ENCODE data around the gene ATL1.
"Not testable (repeated sequence)": the region's sequence is repeated elsewhere in the genome, so short reads cannot be mapped to it uniquely, and the experiment has no call there.

Gene ATL1

DNA sequence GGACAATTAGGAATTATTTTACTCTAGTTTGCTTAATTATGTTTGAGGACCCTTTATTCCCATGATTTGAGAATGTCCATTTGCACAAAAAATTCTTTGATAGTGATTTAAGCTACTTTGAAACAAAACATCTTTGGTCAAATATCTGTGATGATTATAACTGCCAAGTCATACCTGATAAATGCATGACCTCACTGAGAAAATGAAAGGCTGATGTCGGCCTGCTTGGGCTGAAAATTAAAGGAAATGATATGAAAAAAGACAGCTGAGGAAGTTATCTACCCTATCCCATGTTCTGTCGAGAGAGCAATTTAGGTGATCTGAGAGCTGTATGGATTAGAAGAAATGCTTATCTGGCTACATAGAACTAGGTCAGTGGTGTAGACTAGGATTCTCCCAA lies 43.6 kb downstream of the ATL1 start:
- DNase-seq (ENCODE audit: low spot score): no peak

DNA sequence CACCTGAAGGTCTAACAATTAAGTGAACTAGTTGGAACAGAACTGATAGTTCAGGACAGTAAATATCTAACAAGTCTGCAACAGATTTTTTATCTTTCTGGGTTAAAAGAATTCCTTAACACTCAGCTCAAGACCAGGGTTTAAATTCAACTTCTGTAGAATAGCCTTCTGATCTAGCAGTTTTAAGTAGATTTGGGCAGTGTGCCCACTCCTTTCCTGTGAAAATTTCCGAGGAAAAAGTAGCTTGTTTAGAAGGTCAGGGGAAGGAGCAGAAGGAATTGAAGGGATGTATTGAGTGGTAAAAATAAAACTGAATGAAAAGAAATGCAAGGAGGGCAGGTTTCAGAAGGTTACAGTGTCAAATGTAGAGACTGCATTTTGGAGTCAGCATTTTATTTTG lies 45.8 kb downstream of the ATL1 start:
- no peak for DNase-seq (ENCODE audit: low spot score)

DNA sequence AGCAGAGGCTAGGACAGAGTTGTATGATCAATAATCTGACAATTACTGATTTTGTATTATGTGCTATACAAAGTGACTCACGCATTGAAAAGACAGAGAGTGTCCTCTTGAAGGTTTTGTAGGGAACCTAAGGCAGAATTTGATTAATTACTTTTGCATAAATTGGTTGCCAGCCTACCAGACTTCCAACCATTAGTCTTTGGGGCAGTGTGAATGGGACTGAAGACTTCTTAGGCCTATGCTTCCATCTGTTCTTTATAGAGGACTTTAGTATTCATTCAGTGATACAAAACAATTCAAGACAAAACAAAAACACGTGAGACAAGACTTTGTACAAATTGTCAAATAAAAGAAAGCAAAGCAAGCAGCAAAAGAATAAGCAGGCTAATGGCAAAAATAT lies 46.5 kb downstream of the ATL1 start:
- DNase-seq (ENCODE audit: low spot score): no peak

DNA sequence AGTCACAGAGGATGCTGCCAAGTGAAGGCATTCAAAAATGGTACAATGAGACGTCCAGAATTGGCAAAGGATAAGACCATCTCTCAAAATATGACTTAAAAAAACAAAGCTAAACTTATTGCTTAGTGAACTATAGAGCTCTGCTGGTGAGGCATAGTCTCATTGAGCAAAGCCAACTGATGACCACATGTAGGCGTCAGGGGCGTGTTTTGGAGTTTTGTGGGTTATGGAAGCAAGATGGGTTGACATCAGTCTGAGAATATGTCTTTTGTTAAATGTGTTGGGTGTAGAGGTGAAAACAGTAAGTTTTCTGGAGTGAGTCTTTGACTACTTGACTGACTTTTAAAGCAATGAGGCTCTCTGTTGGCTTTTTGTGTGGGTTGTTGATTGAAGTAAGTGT lies 47.2 kb downstream of the ATL1 start:
- no peak for DNase-seq (ENCODE audit: low spot score)

DNA sequence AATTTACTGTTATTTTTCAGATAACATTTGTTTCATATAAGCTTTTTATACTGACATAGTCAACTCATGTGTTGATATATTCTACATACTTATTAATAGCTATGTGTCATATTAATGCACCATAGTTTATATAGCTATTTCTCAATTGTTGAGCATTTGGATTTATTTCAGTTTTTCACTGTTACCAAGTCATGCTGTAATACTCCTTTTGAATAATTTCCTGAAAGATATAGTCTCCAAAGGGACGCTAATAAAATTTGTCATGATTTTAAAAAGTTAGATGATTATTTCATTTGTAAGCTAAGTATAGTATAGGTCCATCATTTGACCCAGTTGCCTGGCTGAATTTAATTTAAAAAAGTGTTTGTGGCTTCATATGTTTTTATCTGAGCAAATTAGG lies 47.8 kb downstream of the ATL1 start:
- DNase-seq (ENCODE audit: low spot score): no peak

DNA sequence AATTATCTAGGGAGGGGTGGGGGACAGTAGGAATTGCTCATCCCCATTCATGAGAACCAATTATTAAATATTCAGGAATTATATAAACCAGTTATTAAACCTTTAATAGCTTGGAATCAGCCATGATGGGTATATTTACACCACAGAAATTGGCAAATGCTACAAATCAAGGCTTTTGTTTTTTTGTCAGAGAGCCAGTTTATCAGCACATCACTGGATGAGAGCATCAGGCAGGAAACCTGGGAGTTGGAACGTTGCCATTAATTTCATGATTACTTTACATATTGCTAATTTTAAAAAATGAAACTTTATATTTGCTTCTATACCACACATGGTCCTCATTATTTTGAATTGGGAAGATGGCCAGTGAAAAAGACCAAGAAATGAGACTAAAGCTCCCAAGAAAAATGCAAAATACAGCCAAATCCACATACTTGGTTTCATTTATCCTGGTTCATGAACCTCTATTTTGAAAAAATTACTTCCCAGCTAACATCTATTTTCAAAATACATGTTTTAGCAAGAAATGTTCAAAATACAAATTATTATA lies 48.4 kb downstream of the ATL1 start:
- no peak for DNase-seq (ENCODE audit: low spot score)

DNA sequence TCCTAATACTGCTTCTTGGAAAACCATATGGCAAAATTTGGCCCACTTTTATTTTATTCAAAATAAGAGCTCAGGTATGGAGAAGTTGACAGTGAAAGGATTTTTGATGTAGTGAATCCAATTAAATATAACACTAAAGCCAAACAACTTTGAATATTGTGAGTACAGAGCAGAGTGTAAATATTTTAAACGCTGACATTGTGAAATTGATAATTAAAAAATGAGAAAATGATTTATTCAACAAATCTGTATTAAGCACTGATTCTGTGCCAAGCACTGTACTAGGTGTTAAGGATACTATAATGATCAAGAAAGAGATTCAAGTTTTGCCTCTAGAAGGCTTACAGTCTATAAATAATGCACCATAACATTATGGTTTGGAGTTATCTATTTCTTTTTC lies 50.5 kb downstream of the ATL1 start:
- no peak for DNase-seq (ENCODE audit: low spot score)

DNA sequence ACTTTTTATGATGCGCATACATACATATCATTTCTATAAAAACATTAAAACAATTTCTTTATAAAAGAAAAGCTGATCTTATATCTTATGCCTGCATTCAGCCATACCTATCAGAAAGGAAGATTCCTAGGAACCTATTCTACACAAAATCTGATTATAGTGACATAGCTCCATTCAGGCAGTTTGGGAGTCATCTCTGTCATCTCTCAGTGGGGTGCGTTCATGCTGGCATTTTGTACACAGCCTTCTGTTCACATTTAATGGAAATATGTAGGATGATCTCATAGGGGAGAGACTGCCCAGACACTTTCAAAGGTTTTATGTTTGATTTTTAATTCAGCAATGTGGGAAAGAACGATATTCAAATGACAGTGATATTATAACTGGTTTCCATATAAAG lies 52.9 kb downstream of the ATL1 start:
- DNase-seq (ENCODE audit: low spot score): no peak

DNA sequence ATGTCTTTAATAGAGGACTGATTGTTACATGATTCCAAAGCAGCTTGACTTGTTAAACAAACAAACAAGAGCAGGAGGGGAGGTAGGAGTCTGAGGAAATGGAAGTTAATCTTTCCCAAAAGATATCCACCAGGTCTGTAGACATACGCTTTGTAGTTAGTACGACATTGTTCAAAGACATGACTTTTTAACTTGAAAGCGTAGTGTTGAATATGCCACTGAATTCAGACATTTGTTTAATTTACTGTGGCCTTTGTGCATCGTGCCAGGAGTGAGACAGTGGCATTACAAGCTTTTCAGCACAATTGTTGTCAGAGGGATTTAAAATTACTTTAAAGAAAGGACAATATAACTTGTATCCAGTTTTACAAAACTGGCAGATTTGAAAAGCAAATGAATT lies 55.1 kb downstream of the ATL1 start:
- no peak for DNase-seq (ENCODE audit: low spot score)

DNA sequence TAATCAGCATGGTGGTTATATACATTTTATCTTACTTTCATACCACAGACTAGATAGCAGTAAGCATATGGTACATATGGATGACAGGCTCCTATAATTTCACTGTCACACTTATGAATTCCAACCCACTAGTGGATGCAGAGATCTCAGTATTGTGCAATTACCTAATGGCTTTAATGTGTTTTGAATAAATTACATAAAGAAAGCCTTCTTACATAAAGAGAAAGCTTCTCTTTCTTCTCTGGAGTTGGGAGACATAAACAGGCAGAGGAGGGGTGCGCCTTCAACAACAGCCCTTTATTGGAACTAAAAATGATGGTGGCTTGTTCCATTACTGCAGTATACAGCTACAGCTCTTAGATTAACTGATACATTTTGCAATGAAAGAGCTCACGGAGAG lies 55.6 kb downstream of the ATL1 start:
- DNase-seq (ENCODE audit: low spot score): no peak

DNA sequence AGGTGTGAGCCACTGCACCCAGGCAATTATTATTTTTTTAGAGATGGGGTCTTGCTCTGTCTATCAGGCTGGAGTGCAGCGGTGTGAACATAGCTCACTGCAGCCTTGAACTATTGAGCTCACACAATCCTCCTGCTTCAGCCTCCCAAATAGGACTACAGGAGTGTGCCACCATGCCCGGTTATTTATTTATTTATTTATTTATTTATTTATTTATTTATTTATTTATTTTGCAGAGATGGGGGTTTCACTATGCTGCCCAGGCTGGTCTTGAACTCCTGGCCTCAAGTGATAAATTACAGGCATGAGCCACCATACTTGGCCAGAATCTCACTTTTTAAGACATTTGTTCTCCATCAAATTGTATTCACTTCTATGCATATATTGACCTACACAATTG lies 56.3 kb downstream of the ATL1 start:
- no peak for DNase-seq (ENCODE audit: low spot score)

DNA sequence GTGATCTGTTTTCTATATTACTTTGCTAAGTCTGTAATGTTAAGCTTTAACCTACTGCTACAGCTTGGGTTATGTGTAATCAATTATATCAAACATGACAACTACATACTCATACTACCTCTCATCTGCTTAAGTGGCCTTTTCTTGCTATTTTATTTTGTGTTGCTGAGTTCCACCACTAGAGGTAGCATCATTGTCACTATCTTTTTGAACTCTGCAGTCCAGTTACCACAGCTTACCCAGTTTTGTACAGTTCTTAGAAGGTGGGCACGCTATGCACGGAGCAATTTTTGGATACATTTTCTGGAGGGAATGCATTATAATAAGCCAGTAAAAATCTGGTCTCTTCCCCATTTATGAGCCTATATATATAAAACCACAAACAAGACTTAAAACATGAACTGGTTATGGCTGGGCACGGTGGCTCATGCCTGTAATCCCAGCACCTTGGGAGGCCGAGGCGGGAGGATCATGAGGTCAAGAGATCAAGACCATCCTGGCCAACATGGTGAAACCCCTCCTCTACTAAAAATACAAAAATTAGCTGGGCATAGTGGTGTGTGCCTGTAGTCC lies 59.7 kb downstream of the ATL1 start:
- DNase-seq (ENCODE audit: low spot score): peak; percentile 30

DNA sequence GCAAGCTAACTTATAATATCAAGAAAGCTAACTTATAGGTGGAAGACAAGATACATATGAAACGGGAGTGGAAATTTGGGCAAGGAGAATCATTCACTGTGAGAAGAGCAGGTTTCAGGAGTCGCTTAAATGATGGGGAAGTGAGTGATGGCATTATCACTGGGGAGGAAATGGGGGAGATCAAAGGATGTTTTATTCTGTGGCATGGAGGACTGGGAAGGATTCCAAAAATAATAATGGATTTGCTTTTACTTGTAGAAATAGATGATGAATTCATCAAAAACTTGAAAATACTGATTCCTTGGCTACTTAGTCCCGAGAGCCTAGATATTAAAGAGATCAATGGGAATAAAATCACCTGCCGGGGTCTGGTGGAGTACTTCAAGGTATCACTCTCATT lies 60.4 kb downstream of the ATL1 start:
- DNase-seq (ENCODE audit: low spot score): no peak

DNA sequence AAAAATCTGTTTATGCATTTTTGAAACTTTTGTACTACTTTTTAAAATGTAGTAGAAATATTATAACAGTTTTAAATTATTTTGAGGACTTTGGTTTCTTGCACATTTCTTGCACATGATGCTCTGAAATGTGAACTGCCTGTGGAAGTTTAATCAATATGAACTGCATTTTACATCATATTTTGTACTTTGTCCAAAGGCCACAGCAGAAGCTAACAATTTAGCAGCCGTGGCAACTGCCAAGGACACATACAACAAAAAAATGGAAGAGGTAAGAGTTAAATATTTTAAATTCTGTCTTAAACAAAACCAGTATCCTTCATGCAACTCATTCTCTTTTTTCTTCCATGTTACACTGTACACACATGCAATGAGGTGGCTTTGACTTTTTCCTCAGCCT lies 63.0 kb downstream of the ATL1 start:
- DNase-seq (ENCODE audit: low spot score): no peak

DNA sequence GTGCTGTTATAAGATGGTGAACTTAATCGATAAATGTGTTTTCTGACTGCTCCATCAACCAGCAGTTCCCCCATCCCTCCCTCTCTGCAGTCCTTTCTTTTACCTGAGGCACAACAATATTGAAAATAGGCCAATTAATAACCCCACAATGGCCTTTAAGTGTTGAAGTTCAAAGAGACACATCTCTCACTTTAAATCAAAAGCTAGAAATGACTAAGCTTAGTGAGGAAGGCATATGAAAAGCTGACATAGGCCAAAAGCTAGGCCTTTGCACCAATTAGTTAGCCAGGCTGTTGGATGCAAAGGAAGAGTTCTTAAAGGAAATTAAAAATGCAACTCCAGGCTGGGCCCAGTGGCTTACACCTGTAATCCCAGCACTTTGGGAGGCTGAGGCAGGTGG lies 64.5 kb downstream of the ATL1 start:
- DNase-seq (ENCODE audit: low spot score): no peak

DNA sequence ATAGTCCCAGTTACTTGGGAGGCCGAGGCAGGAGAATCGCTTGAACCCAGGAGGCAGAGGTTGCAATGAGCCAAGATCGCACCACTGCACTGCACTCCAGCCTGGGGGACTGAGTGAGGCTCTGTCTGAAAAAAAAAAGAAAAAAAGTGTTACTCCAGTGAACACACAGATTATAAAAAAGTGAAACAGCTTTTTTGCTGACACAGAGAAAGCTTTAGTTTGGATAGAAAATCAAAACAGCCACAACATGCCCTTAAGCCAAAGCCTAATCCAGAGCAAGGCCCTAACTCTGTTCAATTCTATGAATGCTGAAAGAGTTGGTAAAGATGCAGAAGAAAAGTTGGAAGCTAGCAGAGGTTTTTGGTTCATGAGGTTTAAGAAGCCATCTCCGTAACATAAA lies 65.0 kb downstream of the ATL1 start:
- DNase-seq (ENCODE audit: low spot score): not testable (repeated sequence)

DNA sequence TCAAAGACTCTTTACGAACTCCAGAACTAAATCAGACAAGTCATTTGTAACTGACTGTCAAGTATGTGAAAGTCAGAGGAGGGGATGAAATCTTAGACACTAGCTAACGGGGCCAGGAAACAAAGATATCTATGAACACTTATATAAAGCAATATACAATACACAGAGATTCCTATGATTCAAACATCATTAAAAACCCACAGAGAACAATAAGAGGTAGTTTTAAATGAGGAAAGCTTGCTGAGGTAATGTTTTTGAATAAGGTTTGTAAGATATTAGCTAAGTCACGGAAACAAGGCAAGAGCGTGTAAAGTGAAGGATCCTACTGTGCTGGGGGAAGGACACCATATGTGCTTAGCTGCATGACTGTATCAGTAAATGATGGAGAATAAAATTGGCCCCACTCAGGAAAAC lies 71.5 kb downstream of the ATL1 start:
- no peak for DNase-seq (ENCODE audit: low spot score)

DNA sequence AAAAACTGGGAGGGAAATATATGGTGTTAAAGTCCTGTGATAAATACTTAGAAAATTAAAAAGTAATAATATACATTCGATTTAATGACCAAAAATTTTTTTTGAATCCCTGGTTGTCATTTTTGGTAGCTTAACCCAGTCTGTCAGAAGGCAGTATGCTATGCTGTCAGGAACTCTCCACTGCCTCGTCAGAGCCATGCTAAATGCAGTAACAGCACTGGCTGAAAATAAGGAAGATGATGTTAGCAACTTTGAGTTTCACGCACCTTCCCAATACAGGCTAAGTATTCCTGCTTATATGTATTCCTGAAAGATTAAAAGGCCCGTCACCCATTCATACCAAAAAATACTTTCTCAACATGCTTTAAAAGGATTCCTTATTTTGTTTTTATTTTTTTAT lies 74.0 kb downstream of the ATL1 start:
- DNase-seq (ENCODE audit: low spot score): no peak

DNA sequence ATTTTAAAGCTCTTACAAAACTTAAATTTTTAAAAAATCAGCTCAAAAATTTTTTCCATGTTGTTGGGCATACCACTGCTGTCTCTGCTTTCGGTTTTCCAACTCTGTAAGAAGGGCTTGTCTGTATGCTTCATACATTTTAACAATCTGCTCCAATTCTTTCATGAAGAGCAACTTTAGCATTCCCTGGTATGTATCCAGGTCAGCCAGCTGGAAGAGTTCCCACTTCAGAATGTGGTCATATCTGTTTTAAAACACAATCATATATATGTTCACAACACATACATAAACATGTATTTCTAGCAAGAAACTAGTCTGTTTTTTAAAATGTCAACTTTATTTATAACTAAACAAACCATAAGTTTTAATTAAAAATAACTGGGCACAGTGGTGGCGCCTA lies 75.2 kb downstream of the ATL1 start:
- no peak for DNase-seq (ENCODE audit: low spot score)

DNA sequence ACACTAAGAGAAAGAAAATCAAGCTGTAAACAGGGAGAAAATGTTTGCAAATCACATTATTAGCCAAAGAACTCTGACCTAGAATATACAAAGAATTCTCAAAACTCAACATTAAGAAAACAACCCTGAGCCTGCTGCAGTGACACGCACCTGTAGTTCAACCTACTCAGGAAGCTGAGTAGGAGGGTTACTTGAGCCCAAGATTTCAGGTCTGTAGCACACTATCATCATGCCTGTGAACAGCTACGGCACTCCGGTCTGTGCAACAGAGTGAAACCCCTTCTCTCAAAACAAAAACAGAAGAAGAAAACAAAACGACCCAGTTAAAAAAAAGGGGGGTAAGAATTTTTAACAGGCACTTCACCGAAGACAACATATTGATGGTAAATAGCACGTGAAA lies 87.3 kb downstream of the ATL1 start:
- no peak for DNase-seq (ENCODE audit: low spot score)

DNA sequence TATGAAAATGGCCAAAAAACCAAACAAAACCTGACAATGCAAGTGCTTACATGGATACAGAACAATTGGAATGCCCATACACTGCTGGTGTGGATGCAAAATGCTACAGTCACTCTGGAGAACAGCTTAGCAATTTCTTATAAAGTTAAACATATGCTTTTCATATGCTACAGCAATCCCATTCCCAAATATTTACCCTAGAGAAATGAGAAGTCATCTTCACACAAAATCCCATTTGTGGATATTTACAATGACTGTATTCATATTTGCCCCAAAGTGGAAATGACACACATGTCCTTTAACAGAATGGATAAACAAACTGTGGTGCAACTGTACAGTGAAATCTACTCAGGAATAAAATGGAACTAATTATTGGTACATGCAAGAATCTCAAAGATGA lies 87.8 kb downstream of the ATL1 start:
- DNase-seq (ENCODE audit: low spot score): no peak

DNA sequence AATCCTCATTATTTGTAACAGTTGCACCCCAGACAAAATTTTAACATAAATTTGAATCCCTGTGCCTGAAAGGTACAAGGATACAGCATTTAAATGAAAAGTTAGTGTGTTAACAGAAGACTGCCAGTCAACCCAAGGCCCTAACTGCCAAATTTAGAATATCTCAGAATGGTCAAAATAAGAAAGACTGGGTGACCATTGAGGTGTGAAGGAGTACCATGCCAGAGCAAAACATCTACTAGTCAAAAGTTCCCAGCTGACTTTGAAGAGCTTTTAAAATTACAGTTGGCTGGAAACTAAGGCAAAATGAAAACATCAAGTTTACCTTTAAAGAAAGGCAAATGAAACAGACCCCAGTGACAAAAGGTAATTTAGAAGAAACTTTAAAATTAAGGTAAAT lies 89.7 kb downstream of the ATL1 start:
- no peak for DNase-seq (ENCODE audit: low spot score)

DNA sequence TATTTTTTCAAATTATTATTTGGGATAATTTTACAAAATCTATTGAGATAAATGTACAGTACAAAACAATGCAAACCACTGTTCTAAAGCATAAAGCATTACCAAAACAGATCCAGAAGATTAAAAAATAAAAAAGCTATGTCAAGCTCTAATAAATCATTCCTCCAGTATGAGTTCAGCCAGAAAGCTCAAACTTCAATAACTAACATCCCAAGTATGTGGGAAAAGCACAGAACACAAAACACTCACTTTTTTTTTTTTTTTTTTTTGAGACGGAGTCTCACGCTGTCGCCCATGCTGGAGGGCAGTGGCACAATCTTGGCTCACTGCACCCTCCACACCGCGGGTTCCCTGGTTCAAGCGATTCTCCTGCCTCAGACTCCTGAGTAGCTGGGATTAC lies 96.8 kb downstream of the ATL1 start:
- no peak for DNase-seq (ENCODE audit: low spot score)

DNA sequence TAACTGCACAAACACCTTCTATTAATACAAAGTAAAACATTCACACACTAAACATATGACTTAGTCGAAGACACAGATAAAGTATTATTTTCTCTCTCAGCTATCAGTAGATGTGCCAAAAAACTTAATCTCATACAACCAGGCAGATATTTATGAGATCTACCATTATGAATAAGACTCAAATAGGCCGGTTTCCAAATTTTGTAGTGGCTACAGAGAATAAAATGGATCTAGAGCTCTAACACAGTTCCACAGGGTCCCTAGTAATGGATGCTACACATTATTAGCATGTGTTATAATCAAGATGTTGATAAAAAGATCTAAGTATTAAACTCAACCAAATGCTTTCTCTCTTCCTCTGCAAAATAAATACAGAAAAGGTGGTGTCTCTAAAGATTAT lies 97.8 kb downstream of the ATL1 start:
- no peak for DNase-seq (ENCODE audit: low spot score)

DNA sequence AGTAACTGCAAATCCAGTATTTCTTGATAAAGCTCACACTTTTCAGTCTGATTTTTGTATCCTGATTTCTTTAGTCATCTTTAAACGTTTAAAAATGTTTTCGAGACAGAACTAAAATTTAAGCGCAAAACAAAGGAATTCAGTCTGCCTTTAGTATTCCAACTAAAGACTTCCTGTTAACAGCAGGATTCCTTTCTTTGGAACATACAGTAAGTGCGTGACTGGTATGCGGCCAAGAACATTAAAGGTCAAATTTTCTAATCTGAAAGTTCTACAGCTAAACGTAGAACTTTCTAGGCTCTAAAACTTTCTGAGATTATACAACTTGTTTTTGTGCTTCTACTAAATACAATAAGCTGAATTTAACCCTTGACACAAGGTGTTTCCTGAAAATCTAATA lies 98.3 kb downstream of the ATL1 start:
- DNase-seq (ENCODE audit: low spot score): peak; percentile 33
